GM12801 (cell line): ENCODE measurements around the gene CYSRT1.

Experiments
- CTCF ChIP-seq: IDR thresholded peaks from one replicate; pipeline ENCODE4 v1.5.1; 2011; ENCODE audit warnings: control low read depth; ENCODE audit not compliant: insufficient read length; ENCODE audit errors: extremely low read depth

The CYSRT1 gene

GRCh38 chr9:137180491-137180890 lies 44.5 kb upstream of the CYSRT1 start:
- no peak for TF ChIP-seq CTCF

- TF ChIP-seq CTCF, result no peak
Measured at GRCh38 chr9:137181680-137182079, 43.3 kb upstream of the CYSRT1 start.

GRCh38 chr9:137182836-137183235 lies 42.1 kb upstream of the CYSRT1 start:
- TF ChIP-seq CTCF, result no peak

GRCh38 chr9:137183980-137184595 lies 40.9 kb upstream of the CYSRT1 start:
- no peak for TF ChIP-seq CTCF

GRCh38 chr9:137184881-137185660 lies 39.9 kb upstream of the CYSRT1 start:
- no peak for TF ChIP-seq CTCF

GRCh38 chr9:137185921-137186320 lies 39.1 kb upstream of the CYSRT1 start:
- TF ChIP-seq CTCF, result no peak

GRCh38 chr9:137186385-137186784 lies 38.6 kb upstream of the CYSRT1 start:
- no peak for TF ChIP-seq CTCF
